Neural cell (in vitro differentiated cells): ENCODE results near the gene IL23A. TPM values are rescaled to one million over a fixed set of nuclear protein-coding genes. Genes with fewer than 3 reads are reported as not detected.

Experiments used
- H2AFZ ChIP-seq: fragments of 200-600, 300-800 bp; sonication (generic), shearing (Covaris generic); 2 replicates; pipeline ENCODE4 v1.6.0; 2014; ENCODE audit warnings: low read depth, mild to moderate bottlenecking, antibody characterized with exemption, low read length, moderate library complexity
- H3F3A ChIP-seq: fragments of 200-600 bp; shearing (Covaris generic); 2 replicates; pipeline ENCODE4 v1.6.1; 2016; ENCODE audit warnings: mild to moderate bottlenecking, moderate library complexity, mixed read lengths, antibody characterized with exemption, low read length; ENCODE audit not compliant: insufficient read depth, poor library complexity, severe bottlenecking
- H3K27ac ChIP-seq: fragments of 200-600, 300-800 bp; sonication (generic), shearing (Covaris generic); 2 replicates; pipeline ENCODE4 v1.5.1; 2014; ENCODE audit warnings: mild to moderate bottlenecking, low read length, moderate library complexity
- H3K27me3 ChIP-seq: fragments of 300-800, 200-600 bp; sonication (generic), shearing (Covaris generic); 2 replicates; pipeline ENCODE4 v1.6.0; 2014; ENCODE audit warnings: mild to moderate bottlenecking, low read depth, low read length, moderate library complexity; ENCODE audit not compliant: insufficient read depth
- H3K36me3 ChIP-seq: fragments of 300-800, 200-600 bp; sonication (generic), shearing (Covaris generic); 2 replicates; pipeline ENCODE4 v1.5.1; 2014; ENCODE audit warnings: mild to moderate bottlenecking, antibody characterized with exemption, low read length, moderate library complexity; ENCODE audit not compliant: insufficient read depth
- H3K4me2 ChIP-seq: fragments of 300-800, 200-600 bp; sonication (generic), shearing (Covaris generic); 2 replicates; pipeline ENCODE4 v1.6.0; 2014; ENCODE audit warnings: mild to moderate bottlenecking, low read length
- H3K4me3 ChIP-seq: fragments of 300-800, 200-600 bp; sonication (generic), shearing (Covaris generic); 2 replicates; pipeline ENCODE4 v1.5.1; 2014; ENCODE audit warnings: mild to moderate bottlenecking, low read length, moderate library complexity
- H3K79me2 ChIP-seq: fragments of 200-600 bp; shearing (Covaris generic); replicated peaks from 2 replicates; pipeline ENCODE4 v1.6.0; 2014; ENCODE audit warnings: mild to moderate bottlenecking, low read length, moderate library complexity; ENCODE audit not compliant: insufficient read depth
- H3K9ac ChIP-seq: fragments of 300-800, 200-600 bp; sonication (generic), shearing (Covaris generic); 2 replicates; pipeline ENCODE4 v1.6.1; 2016; ENCODE audit warnings: mild to moderate bottlenecking, low read length, mixed read lengths
- H3K9me2 ChIP-seq: fragments of 200-600 bp; shearing (Covaris generic); 2 replicates; pipeline ENCODE4 v1.6.1; 2016; ENCODE audit warnings: mild to moderate bottlenecking, low read length, mixed read lengths; ENCODE audit not compliant: insufficient read depth
- H3K9me3 ChIP-seq: fragments of 200-600, 300-800 bp; sonication (generic), shearing (Covaris generic); 2 replicates; pipeline ENCODE4 v1.6.1; 2016; ENCODE audit warnings: mild to moderate bottlenecking, mixed run types, low read length, moderate library complexity, mixed read lengths
- H4K20me1 ChIP-seq: fragments of 200-600 bp; shearing (Covaris generic); 2 replicates; pipeline ENCODE4 v1.6.1; 2016; ENCODE audit warnings: mild to moderate bottlenecking, mixed run types; ENCODE audit not compliant: insufficient read depth
- CTCF ChIP-seq: fragments of 450-650 bp; IDR thresholded peaks from 2 replicates; pipeline ENCODE4 v1.5.1; 2014; ENCODE audit warnings: antibody characterized with exemption, mild to moderate bottlenecking, moderate library complexity; ENCODE audit not compliant: poor library complexity, severe bottlenecking
- EP300 ChIP-seq: fragments of 450-650 bp; conservative IDR thresholded peaks from 2 replicates; pipeline ENCODE4 v1.6.1; 2014; ENCODE audit warnings: antibody characterized with exemption, mild to moderate bottlenecking, moderate library complexity; ENCODE audit not compliant: poor library complexity, severe bottlenecking
- MXI1 ChIP-seq: fragments of 450-650 bp; conservative IDR thresholded peaks from 2 replicates; pipeline ENCODE4 v1.6.1; 2014; ENCODE audit warnings: antibody characterized with exemption, mild to moderate bottlenecking; ENCODE audit not compliant: poor library complexity, severe bottlenecking
- POLR2AphosphoS5 ChIP-seq: IDR thresholded peaks from 2 replicates; pipeline ENCODE4 v1.6.1; 2012
- REST ChIP-seq: IDR thresholded peaks from 2 replicates; pipeline ENCODE4 v1.6.1; 2012; ENCODE audit warnings: borderline replicate concordance
- SMC3 ChIP-seq: fragments of 450-650 bp; conservative IDR thresholded peaks from 2 replicates; pipeline ENCODE4 v1.6.1; 2014; ENCODE audit warnings: antibody characterized with exemption, mild to moderate bottlenecking, moderate library complexity; ENCODE audit not compliant: poor library complexity
- TAF1 ChIP-seq: IDR thresholded peaks from 2 replicates; pipeline ENCODE4 v1.6.1; 2012; ENCODE audit warnings: low read depth
- polyA plus RNA-seq: library from polyadenylated mRNA; depleted of rRNA; stranded (reverse); fragments of >200 nt; gene quantifications from 2 replicates; pipeline ENCODE4 v1.2.3, GENCODE V29; 2014

Gene IL23A
- polyA plus RNA-seq, 1 donor from 2014 or later: 0.31 TPM

DNA sequence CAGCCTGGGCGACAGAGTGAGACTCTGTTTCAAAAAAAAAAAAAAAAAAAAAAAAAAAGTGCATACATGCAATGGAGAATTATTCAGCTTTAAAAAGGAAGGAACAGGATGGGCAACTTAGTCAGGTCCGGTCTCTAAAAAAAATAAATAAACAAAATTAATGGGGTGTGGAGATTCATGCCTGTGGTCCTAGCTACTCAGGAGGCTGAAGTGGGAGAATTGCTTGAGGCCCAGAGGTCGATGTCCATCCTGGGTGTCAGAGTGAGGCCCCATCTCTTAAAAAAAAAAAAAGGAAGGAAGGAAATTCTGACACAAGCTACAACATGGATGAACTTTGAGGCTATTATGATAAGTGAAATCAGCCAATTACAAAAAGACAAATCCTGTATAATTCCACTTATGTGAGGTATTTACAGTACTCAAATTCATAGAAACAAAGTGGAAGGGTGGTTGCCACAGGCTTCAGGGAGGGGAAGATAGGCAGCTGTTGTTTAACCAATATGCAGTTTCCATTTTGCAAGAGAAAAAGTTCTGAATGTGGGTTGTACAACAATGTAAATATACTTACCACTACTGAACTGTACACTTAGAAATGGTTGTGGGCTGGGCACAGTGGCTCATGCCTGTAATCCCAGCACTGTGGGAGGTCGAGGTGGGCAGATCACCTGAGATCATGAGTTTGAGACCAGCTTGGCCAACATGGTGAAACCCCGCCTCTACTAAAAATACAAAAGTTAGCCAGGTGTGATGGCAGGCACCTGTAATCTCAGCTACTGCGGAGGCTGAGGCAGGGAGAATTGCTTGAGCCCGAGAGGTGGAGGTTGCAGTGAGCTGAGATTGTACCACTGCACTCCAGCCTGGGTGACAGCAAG lies 36.3 kb downstream of the IL23A start:
- Histone ChIP-seq H3K27ac (no peak overlapping the region), H3K9me3 (peaks cover 3% of the 10 kb centered on the region), H2AFZ (no peak overlapping the region), H3K79me2 (no peaks in the 10 kb centered on the region), H3K9me2 (no peaks in the 10 kb centered on the region), H3K4me2 (no peak overlapping the region), H3F3A (no peaks in the 10 kb centered on the region), H4K20me1 (no peaks in the 10 kb centered on the region), H3K9ac (no peak overlapping the region), H3K36me3 (no peaks in the 10 kb centered on the region), H3K4me3 (no peak overlapping the region), H3K27me3 (no peaks in the 10 kb centered on the region)
- TF ChIP-seq MXI1: no peak
- no peak for TF ChIP-seq CTCF
- TF ChIP-seq POLR2AphosphoS5: no peak
- no peak for TF ChIP-seq REST
- TF ChIP-seq TAF1: no peak
- no peak for TF ChIP-seq SMC3
- TF ChIP-seq EP300: no peak

GRCh38 chr12:56375598-56376434 lies 37.1 kb downstream of the IL23A start:
- Histone ChIP-seq H4K20me1 (no peaks in the 10 kb centered on the region), H2AFZ (no peak overlapping the region), H3K36me3 (no peaks in the 10 kb centered on the region), H3K27me3 (no peaks in the 10 kb centered on the region), H3K4me2 (no peak overlapping the region), H3K9me3 (peaks cover 3% of the 10 kb centered on the region), H3K9ac (no peak overlapping the region), H3K9me2 (no peaks in the 10 kb centered on the region), H3K4me3 (no peak overlapping the region), H3K79me2 (no peaks in the 10 kb centered on the region), H3K27ac (no peak overlapping the region), H3F3A (no peaks in the 10 kb centered on the region)
- TF ChIP-seq SMC3 (no peak), POLR2AphosphoS5 (no peak), REST (no peak), TAF1 (no peak)
